ENCODE results near the gene NR4A1. TPM values are rescaled to one million over a fixed set of nuclear protein-coding genes. Genes with fewer than 3 reads are reported as not detected.

Gene NR4A1
- total and polyA plus RNA-seq, 2 of the 13 experiments (the other 11 are each of a cell fraction or from before 2014, with no cell fraction given) = 5.7 to 15.2 TPM

DNA sequence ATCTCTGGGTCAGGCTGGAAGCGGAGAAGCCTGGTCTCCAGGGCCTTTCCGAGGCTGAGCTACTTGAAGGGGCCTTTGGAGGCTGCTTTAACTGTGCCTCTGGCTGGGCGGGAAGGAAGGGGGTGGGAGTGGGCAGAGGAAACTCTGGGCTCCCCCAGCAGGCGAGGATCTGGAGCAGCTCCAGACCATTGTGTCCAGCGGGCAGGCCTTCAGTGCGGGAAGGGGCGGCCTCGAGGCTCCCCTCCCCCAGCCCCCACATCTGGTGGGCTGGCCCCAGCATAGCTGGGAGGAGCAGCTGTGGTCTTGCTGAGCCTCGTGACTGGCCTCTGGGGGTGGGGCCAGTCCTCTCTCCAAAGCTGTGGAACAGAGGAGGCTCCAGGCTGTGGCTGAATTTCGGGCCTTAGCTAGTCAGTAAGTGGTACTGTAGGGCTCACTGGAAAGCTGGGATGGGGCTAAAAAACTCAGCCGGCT is 41.1 kb upstream of the NR4A1 start (continued):
- TF ChIP-seq, protein P1, sequence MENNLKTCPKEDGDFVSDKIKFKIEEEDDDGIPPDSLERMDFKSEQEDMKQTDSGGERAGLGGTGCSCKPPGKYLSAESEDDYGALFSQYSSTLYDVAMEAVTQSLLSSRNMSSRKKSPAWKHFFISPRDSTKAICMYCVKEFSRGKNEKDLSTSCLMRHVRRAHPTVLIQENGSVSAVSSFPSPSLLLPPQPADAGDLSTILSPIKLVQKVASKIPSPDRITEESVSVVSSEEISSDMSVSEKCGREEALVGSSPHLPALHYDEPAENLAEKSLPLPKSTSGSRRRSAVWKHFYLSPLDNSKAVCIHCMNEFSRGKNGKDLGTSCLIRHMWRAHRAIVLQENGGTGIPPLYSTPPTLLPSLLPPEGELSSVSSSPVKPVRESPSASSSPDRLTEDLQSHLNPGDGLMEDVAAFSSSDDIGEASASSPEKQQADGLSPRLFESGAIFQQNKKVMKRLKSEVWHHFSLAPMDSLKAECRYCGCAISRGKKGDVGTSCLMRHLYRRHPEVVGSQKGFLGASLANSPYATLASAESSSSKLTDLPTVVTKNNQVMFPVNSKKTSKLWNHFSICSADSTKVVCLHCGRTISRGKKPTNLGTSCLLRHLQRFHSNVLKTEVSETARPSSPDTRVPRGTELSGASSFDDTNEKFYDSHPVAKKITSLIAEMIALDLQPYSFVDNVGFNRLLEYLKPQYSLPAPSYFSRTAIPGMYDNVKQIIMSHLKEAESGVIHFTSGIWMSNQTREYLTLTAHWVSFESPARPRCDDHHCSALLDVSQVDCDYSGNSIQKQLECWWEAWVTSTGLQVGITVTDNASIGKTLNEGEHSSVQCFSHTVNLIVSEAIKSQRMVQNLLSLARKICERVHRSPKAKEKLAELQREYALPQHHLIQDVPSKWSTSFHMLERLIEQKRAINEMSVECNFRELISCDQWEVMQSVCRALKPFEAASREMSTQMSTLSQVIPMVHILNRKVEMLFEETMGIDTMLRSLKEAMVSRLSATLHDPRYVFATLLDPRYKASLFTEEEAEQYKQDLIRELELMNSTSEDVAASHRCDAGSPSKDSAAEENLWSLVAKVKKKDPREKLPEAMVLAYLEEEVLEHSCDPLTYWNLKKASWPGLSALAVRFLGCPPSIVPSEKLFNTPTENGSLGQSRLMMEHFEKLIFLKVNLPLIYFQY (CRISPR knock-in tag; IDR thresholded peaks at IDR 0.05; ENCODE audit: borderline replicate concordance) = no peak
- TF ChIP-seq ZNF33A (CRISPR knock-in tag; IDR thresholded peaks at IDR 0.05; ENCODE audit: borderline replicate concordance) (no peak), ZNF550 (CRISPR knock-in tag; IDR thresholded peaks at IDR 0.05; ENCODE audit: borderline replicate concordance) (no peak), KAT7 (CRISPR knock-in tag; IDR thresholded peaks at IDR 0.05; ENCODE audit: borderline replicate concordance) (0 out of 2 replicates have a peak, but pooled peaks have one; percentile 27), IKZF1 (IDR thresholded peaks at IDR 0.05) (no peak), JDP2 (CRISPR knock-in tag; IDR thresholded peaks at IDR 0.05; ENCODE audit: borderline replicate concordance) (no peak), KMT2B (CRISPR knock-in tag; IDR thresholded peaks at IDR 0.05) (no peak), IRF2 (CRISPR knock-in tag; IDR thresholded peaks at IDR 0.05) (no peak), HDAC1 (CRISPR knock-in tag; IDR thresholded peaks at IDR 0.05) (0 out of 2 replicates have a peak, but pooled peaks have one; percentile 30), POLR2A (IDR thresholded peaks at IDR 0.05; ENCODE audit: insufficient read depth in 1 of 2, low read depth in 2 of 2, low read length in 2 of 2) (peak in 1 of 2 experiments; percentile 47; a peak in 2 of 4 replicates), AGO1 (IDR thresholded peaks at IDR 0.05; ENCODE audit: low read depth, low read length, poor library complexity, severe bottlenecking) (no peak), HHEX (CRISPR knock-in tag; IDR thresholded peaks at IDR 0.05) (no peak), DMAP1 (CRISPR knock-in tag; IDR thresholded peaks at IDR 0.05) (peak; percentile 49; the same call in 1 of the 2 replicates), HNF4G (IDR thresholded peaks at IDR 0.05; ENCODE audit: borderline replicate concordance, low read depth, low read length) (no peak; the same call in 1 of the 2 replicates), HNF4G (CRISPR knock-in tag; IDR thresholded peaks at IDR 0.05; ENCODE audit: borderline replicate concordance, low read depth) (no peak), HMGA1 (CRISPR knock-in tag; conservative IDR thresholded peaks at IDR 0.05) (no peak), ZNF296 (CRISPR knock-in tag; conservative IDR thresholded peaks at IDR 0.05) (no peak), ZNF703 (CRISPR knock-in tag; IDR thresholded peaks at IDR 0.05; ENCODE audit: borderline replicate concordance) (no peak)
- TF ChIP-seq, protein P2, sequence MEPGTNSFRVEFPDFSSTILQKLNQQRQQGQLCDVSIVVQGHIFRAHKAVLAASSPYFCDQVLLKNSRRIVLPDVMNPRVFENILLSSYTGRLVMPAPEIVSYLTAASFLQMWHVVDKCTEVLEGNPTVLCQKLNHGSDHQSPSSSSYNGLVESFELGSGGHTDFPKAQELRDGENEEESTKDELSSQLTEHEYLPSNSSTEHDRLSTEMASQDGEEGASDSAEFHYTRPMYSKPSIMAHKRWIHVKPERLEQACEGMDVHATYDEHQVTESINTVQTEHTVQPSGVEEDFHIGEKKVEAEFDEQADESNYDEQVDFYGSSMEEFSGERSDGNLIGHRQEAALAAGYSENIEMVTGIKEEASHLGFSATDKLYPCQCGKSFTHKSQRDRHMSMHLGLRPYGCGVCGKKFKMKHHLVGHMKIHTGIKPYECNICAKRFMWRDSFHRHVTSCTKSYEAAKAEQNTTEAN (CRISPR knock-in tag; conservative IDR thresholded peaks at IDR 0.05) = no peak
- TF ChIP-seq, protein P3, sequence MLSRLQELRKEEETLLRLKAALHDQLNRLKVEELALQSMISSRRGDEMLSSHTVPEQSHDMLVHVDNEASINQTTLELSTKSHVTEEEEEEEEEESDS (CRISPR knock-in tag; IDR thresholded peaks at IDR 0.05; ENCODE audit: borderline replicate concordance) = no peak
- TF ChIP-seq, protein P4, sequence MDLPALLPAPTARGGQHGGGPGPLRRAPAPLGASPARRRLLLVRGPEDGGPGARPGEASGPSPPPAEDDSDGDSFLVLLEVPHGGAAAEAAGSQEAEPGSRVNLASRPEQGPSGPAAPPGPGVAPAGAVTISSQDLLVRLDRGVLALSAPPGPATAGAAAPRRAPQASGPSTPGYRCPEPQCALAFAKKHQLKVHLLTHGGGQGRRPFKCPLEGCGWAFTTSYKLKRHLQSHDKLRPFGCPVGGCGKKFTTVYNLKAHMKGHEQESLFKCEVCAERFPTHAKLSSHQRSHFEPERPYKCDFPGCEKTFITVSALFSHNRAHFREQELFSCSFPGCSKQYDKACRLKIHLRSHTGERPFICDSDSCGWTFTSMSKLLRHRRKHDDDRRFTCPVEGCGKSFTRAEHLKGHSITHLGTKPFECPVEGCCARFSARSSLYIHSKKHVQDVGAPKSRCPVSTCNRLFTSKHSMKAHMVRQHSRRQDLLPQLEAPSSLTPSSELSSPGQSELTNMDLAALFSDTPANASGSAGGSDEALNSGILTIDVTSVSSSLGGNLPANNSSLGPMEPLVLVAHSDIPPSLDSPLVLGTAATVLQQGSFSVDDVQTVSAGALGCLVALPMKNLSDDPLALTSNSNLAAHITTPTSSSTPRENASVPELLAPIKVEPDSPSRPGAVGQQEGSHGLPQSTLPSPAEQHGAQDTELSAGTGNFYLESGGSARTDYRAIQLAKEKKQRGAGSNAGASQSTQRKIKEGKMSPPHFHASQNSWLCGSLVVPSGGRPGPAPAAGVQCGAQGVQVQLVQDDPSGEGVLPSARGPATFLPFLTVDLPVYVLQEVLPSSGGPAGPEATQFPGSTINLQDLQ (CRISPR knock-in tag; IDR thresholded peaks at IDR 0.05) = no peak
- TF ChIP-seq, protein P5, sequence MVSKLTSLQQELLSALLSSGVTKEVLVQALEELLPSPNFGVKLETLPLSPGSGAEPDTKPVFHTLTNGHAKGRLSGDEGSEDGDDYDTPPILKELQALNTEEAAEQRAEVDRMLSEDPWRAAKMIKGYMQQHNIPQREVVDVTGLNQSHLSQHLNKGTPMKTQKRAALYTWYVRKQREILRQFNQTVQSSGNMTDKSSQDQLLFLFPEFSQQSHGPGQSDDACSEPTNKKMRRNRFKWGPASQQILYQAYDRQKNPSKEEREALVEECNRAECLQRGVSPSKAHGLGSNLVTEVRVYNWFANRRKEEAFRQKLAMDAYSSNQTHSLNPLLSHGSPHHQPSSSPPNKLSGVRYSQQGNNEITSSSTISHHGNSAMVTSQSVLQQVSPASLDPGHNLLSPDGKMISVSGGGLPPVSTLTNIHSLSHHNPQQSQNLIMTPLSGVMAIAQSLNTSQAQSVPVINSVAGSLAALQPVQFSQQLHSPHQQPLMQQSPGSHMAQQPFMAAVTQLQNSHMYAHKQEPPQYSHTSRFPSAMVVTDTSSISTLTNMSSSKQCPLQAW (CRISPR knock-in tag; IDR thresholded peaks at IDR 0.05) = no peak

Measured in HepG2 (cell line).